ENCODE results near the gene RAD51D. TPM values are rescaled to one million over a fixed set of nuclear protein-coding genes. Genes with fewer than 3 reads are reported as not detected.
A peak's percentile ranks its signal among the peaks of the same experiment; 100 is the strongest.

RAD51D gene
- total and polyA plus RNA-seq, 8 donors = 4.3 to 9.4 (median 5.3) TPM

DNA sequence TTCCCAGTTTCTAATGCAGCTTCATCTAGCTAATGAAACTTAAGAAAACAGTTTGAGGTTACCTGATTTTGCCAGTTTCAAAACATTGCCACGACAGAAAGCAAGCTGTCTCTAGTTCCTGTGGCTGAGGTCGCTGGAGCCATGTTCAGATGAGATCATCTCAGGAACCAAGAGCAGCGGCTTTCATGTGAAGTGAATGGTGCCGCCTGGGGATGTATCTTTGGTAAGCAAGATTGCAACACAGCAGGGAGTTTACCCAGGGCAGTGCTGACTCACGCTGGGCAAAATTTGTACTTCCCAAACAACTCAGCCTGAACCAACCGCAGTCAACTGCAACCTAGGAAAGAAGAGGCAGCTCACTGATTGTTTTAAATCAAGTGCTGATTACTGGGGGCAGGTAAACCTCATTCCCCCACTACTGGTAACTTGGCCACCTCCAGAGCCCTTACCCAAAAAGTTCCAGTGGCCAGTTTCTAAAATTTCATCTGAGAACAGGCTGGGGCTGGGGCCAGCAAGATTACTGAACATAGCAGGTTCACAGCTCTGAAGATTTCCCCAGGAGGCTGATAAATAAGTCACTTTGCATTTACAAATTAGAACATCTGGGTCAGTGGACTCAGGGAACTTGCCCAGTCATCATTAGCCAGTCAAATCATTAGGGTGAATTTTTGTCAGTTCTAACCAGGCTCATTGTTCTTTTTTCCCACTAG is 56.0 kb downstream of the RAD51D start, which contains the start of gene RFFL:
TSS of gene RFFL (minus strand) at position 194 of the 710 bp plus-strand sequence. CDS start 37,154 bp downstream, outside the sequence.
- intact Hi-C loops (cut with DNase I) = no loop called here
- H3K36me3 ChIP-seq = no peaks in the 10 kb centered on the region
- H3K9me3 ChIP-seq = no peaks in the 10 kb centered on the region
- H3K27me3 ChIP-seq = no peaks in the 10 kb centered on the region
- peaks cover 16 to 29% (median 20%) of the 10 kb centered on the region in 3 donors for H3K4me1 ChIP-seq
- FAIRE-seq = no peak
- H3K4me3 ChIP-seq = peak within 1 kb of the TSS in 3 of 4 donors; percentile 3 to 26 (median 22)
- DNase-seq = peak; percentile 69 to 93 (median 86)
- peak within 1 kb of the TSS; percentile 55 to 91 (median 77) for H3K27ac ChIP-seq
- ATAC-seq = peak; percentile 98 to 99 (median 98)
- 7 to 10% methylated on average over 6 of the region's 6 CpGs for WGBS, 2 donors
- no peak for TF ChIP-seq CTCF (IDR thresholded peaks at IDR 0.05)

- no peak for TF ChIP-seq CTCF (IDR thresholded peaks at IDR 0.05)
- ATAC-seq (no peak), DNase-seq (no peak), FAIRE-seq (no peak)
- Histone ChIP-seq H3K36me3 (no peaks in the 10 kb centered on the region), H3K4me1 (peaks cover 14 to 21% (median 16%) of the 10 kb centered on the region in 3 donors), H3K27ac (no peak overlapping the region), H3K27me3 (no peaks in the 10 kb centered on the region), H3K9me3 (no peaks in the 10 kb centered on the region), H3K4me3 (peak overlapping the region in 1 of 4 donors; percentile 26)
- intact Hi-C loops (cut with DNase I) = no loop called here
- WGBS, 2 donors = 95% methylated on average over 3 of the region's 3 CpGs
These were observed 57.4 kb downstream of the RAD51D start for GRCh38 chr17:35062308-35062707.

- H3K36me3 ChIP-seq = no peaks in the 10 kb centered on the region
- DNase-seq (no peak), ATAC-seq (no peak), FAIRE-seq (no peak)
- no peak for TF ChIP-seq CTCF (IDR thresholded peaks at IDR 0.05)
- intact Hi-C loops (cut with DNase I) = no loop called here
- no peak overlapping the region for H3K4me3 ChIP-seq
- H3K4me1 ChIP-seq = peaks cover 4 to 9% (median 4%) of the 10 kb centered on the region in 3 donors
- no peaks in the 10 kb centered on the region for H3K27me3 ChIP-seq
- H3K9me3 ChIP-seq = no peaks in the 10 kb centered on the region
- WGBS, 2 donors = 94 to 96% methylated on average over 1 of the region's 1 CpG
- no peak overlapping the region for H3K27ac ChIP-seq
These were observed 62.2 kb downstream of the RAD51D start for GRCh38 chr17:35057332-35057915.

GRCh38 chr17:35056013-35056412 is 63.6 kb downstream of the RAD51D start:
- TF ChIP-seq CTCF (IDR thresholded peaks at IDR 0.05) = no peak
- Histone ChIP-seq H3K36me3 (no peaks in the 10 kb centered on the region), H3K4me1 (peaks cover 15 to 18% (median 16%) of the 10 kb centered on the region in 3 donors), H3K27me3 (no peaks in the 10 kb centered on the region), H3K27ac (no peak overlapping the region), H3K9me3 (no peaks in the 10 kb centered on the region), H3K4me3 (no peak overlapping the region)
- no peak for ATAC-seq
- no peak for FAIRE-seq
- WGBS, 2 donors = 90 to 93% methylated on average over 3 of the region's 3 CpGs
- no peak for DNase-seq
- intact Hi-C loops (cut with DNase I) = no loop called here

DNA sequence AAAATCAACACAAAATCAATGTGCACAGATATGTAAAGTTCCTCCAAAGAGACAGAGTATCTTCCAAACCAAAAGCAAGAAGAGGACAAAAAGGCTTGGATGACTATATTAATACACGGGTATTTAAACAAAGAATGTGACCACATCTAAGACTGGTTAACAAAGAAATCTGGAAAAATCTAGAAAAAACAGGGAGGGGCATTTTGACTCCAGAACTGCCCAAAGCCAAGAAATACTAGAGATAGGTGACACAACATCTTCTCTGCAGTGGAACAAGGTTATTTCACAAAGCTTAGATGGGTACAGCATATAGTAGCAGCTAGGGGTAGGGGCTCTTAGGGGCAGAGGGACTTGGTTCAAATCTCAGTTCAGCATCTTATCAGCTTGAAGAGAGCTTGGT is 66.5 kb downstream of the RAD51D start:
- TF ChIP-seq CTCF (IDR thresholded peaks at IDR 0.05) = no peak
- Histone ChIP-seq H3K4me3 (no peak overlapping the region), H3K36me3 (no peaks in the 10 kb centered on the region), H3K9me3 (no peaks in the 10 kb centered on the region), H3K4me1 (peaks cover 39 to 44% (median 41%) of the 10 kb centered on the region in 3 donors), H3K27me3 (no peaks in the 10 kb centered on the region), H3K27ac (no peak overlapping the region)
- FAIRE-seq (no peak), DNase-seq (no peak), ATAC-seq (no peak)
- intact Hi-C loops (cut with DNase I) = no loop called here
- 88 to 100% methylated on average over 1 of the region's 1 CpG for whole genome bisulfite sequencing, 2 donors

All from pancreas (tissue), 10 donors.